ENCODE results near the gene CFAP61. TPM values are rescaled to one million over a fixed set of nuclear protein-coding genes. Genes with fewer than 3 reads are reported as not detected.

Gene CFAP61
- total and polyA plus RNA-seq, 8 donors: 0.95 to 5.3 (median 3.2) TPM; not detected in 1

DNA sequence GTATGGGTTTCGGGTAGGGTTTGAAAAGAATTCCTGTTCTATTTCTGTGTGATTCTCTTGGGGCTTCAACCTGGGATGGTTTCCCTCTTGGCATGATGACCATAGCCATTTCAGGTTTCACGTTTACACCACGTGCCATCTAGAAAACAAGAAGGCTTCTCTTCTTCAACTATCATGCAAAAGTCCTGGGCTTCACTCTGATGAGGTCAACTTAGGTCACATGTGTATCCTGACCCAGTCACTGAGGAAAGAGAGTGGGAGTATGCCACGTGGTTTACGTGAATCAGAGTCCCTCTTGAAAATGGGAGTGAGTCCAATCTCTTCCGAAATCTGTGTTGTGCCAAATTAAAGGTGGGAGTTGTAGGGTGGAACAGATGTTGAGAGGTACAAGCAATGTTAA lies 174.2 kb downstream of the CFAP61 start:
- no peak overlapping the region for H3K27ac ChIP-seq
- H3K9me3 ChIP-seq: peaks cover 0 to 7% of the 10 kb centered on the region in 2 donors
- ATAC-seq (no peak), DNase-seq (no peak)
- peaks cover 0 to 10% of the 10 kb centered on the region in 2 donors for H3K27me3 ChIP-seq
- no peak overlapping the region for H3K4me3 ChIP-seq
- intact Hi-C loops (cut with DNase I): no loop called here
- H3K36me3 ChIP-seq: no peaks in the 10 kb centered on the region
- no peaks in the 10 kb centered on the region for H3K4me1 ChIP-seq
- TF ChIP-seq, protein P1, sequence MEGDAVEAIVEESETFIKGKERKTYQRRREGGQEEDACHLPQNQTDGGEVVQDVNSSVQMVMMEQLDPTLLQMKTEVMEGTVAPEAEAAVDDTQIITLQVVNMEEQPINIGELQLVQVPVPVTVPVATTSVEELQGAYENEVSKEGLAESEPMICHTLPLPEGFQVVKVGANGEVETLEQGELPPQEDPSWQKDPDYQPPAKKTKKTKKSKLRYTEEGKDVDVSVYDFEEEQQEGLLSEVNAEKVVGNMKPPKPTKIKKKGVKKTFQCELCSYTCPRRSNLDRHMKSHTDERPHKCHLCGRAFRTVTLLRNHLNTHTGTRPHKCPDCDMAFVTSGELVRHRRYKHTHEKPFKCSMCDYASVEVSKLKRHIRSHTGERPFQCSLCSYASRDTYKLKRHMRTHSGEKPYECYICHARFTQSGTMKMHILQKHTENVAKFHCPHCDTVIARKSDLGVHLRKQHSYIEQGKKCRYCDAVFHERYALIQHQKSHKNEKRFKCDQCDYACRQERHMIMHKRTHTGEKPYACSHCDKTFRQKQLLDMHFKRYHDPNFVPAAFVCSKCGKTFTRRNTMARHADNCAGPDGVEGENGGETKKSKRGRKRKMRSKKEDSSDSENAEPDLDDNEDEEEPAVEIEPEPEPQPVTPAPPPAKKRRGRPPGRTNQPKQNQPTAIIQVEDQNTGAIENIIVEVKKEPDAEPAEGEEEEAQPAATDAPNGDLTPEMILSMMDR (IDR thresholded peaks at IDR 0.05): no peak

DNA sequence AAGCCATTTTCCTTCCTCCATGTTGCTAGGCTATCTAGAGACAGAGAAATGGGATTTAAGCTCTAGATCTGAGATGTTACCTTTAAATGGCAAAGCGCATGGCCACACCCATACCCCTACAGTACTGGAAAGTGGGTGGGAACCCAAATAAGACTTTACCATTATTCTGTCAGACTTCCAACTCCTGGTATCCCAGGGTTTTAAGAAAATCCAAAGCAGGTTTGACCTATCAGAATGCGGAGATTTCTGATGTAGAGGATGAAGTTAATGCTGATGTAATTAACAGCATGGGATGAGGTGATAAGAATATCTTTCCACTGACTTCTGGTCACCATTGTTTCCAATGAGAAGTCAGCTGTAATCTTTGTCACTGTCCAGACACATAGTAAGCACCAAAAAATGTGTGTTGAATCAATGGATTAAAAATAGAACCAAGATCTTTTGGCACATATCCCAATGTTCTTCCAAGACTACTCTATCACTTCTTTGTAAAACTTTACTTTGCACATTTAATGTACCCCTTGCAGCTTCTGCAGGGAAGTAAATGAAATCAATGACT lies 174.8 kb downstream of the CFAP61 start:
- Histone ChIP-seq H3K4me1 (no peaks in the 10 kb centered on the region), H3K4me3 (no peak overlapping the region), H3K36me3 (no peaks in the 10 kb centered on the region), H3K27me3 (peaks cover 0 to 10% of the 10 kb centered on the region in 2 donors), H3K27ac (no peak overlapping the region), H3K9me3 (peaks cover 0 to 7% of the 10 kb centered on the region in 2 donors)
- no peak for DNase-seq
- no peak for ATAC-seq
- intact Hi-C loops (cut with DNase I): no loop called here
- TF ChIP-seq, protein P1 (IDR thresholded peaks at IDR 0.05): no peak

DNA sequence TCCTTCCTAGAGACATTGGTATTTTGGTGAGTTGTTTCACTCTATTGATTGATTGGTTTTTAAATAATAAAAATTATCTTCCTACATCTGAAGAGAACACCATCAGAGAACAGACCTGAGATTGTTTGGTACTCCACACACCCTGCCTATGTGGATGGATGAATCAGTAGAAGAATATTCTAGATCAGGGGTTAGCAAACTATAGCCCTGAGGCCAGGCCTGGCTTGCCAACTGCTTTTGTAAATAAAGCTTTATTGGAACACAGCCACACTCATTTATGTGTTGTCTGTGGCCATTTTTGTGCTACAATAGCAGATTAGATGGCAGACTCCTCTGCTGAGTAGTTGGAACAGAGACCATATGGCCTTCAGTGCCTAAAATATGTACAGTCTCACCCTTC lies 176.0 kb downstream of the CFAP61 start:
- H3K27ac ChIP-seq: no peak overlapping the region
- DNase-seq: no peak
- peaks cover 0 to 17% of the 10 kb centered on the region in 2 donors for H3K27me3 ChIP-seq
- TF ChIP-seq, protein P1 (IDR thresholded peaks at IDR 0.05): no peak
- H3K36me3 ChIP-seq: no peaks in the 10 kb centered on the region
- peaks cover 0 to 7% of the 10 kb centered on the region in 2 donors for H3K9me3 ChIP-seq
- H3K4me3 ChIP-seq: no peak overlapping the region
- no peak for ATAC-seq
- intact Hi-C loops (cut with DNase I): no loop called here
- no peaks in the 10 kb centered on the region for H3K4me1 ChIP-seq

DNA sequence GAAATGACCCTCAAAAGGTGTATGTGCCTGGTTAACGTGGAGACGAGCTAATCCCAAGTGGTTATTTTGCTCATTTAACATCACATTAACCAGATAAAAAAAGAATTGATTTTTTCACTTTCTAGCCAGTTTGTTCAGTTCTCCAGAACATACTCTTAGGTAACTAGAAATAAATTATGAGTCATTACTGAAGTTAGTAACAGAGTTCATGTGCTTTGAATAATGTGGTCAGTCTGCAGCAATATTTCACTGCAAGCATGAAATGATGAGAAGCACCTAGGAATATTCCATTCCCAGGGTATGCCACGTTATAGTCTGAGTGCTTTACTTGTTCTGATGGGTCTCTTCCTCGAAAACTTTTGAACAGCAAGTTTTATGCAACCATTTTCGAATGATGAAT lies 177.3 kb downstream of the CFAP61 start:
- TF ChIP-seq, protein P1 (IDR thresholded peaks at IDR 0.05): no peak
- intact Hi-C loops (cut with DNase I): no loop called here
- H3K4me1 ChIP-seq: no peaks in the 10 kb centered on the region
- DNase-seq (no peak), ATAC-seq (no peak)
- H3K27me3 ChIP-seq: peaks cover 0 to 13% of the 10 kb centered on the region in 2 donors
- H3K36me3 ChIP-seq: no peaks in the 10 kb centered on the region
- peaks cover 0 to 7% of the 10 kb centered on the region in 2 donors for H3K9me3 ChIP-seq
- no peak overlapping the region for H3K27ac ChIP-seq
- H3K4me3 ChIP-seq: no peak overlapping the region

DNA sequence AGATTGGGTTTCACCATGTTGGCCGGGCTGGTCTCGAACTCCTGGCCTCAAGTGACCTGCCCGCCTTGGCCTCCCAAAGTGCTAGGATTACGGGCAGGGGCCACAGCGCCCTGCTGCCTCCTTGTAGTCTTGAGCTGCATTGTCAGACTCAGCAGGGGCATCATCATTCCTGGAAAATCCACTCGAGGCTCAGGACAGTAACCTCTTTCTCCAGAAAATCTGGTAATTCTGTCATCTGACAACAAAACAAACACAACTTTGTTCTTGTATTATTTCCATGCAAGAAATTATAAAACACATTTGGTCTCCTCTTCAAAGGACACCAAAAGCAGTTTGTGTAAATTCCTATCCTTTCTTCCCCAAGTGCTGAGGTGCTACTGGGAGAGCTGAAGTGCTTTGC lies 178.4 kb downstream of the CFAP61 start:
- Histone ChIP-seq H3K27me3 (peaks cover 0 to 13% of the 10 kb centered on the region in 2 donors), H3K4me1 (no peaks in the 10 kb centered on the region), H3K36me3 (no peaks in the 10 kb centered on the region), H3K4me3 (no peak overlapping the region), H3K9me3 (peaks cover 0 to 7% of the 10 kb centered on the region in 2 donors), H3K27ac (no peak overlapping the region)
- TF ChIP-seq, protein P1 (IDR thresholded peaks at IDR 0.05): no peak
- no peak for ATAC-seq
- DNase-seq: no peak
- intact Hi-C loops (cut with DNase I): loop anchor here in 1 of 2 donors (5.0 kb wide), 1 partner anchor 143 kb away; no protein-coding TSS in a partner anchor

Data from left lung (tissue), 10 donors.